B cell (primary cell): ENCODE results near the gene KCNN1. TPM values are rescaled to one million over a fixed set of nuclear protein-coding genes. Genes with fewer than 3 reads are reported as not detected.

Experiments
- ATAC-seq: fragments of 200-7000 bp; cut with Tn5 transposase; one replicate; pipeline ENCODE4 v1.10.0; 2021; ENCODE audit warnings: low read depth, mild to moderate bottlenecking, moderate number of reproducible peaks, moderate library complexity
- CTCF ChIA-PET: fragments of 350-600 bp; sonication (Branson Sonifier 250); formaldehyde crosslinking; loops from one replicate; lab custom pipeline; 2021; ENCODE audit warnings: antibody characterized with exemption, inconsistent platforms; lab: Charles Lee
- POLR2A ChIA-PET: fragments of 350-600 bp; sonication (Branson Sonifier 250); formaldehyde crosslinking; loops from one replicate; lab custom pipeline; 2021; ENCODE audit warnings: antibody characterized with exemption; lab: Charles Lee
- DNase-seq: peaks from one replicate; pipeline ENCODE4 v3.0.0; 2013
- H2AFZ ChIP-seq: 2 replicates; pipeline ENCODE4 v1.6.1; 2012; ENCODE audit warnings: mild to moderate bottlenecking, low read depth, low read length; ENCODE audit not compliant: insufficient read depth, poor library complexity, severe bottlenecking
- H3K27ac ChIP-seq, 2 donors: 1 replicate in 1 of 2; 2 replicates in 1 of 2; pipeline ENCODE4 v1.5.1; 2012 to 2013; ENCODE audit warnings: low read length in 2 of 2, mild to moderate bottlenecking in 2 of 2, moderate library complexity in 1 of 2
- H3K27me3 ChIP-seq, 4 experiments: fragments of 200-600 bp in 1 of 4; sonication (generic) in 1 of 4; replicated peaks in 1 of 4; 1 replicate in 2 of 4; 2 replicates in 2 of 4; pipeline versions ENCODE4 v1.6.1 to v1.7.0; 2013 to 2016; ENCODE audit warnings: low read length in 3 of 4, mild to moderate bottlenecking in 2 of 4, mixed read lengths in 1 of 4, moderate library complexity in 1 of 4; ENCODE audit not compliant: insufficient read depth in 4 of 4, control insufficient read depth in 3 of 4; ENCODE audit errors: control extremely low read depth in 1 of 4
- H3K36me3 ChIP-seq, 2 experiments: replicated peaks in 1 of 2; 1 replicate in 1 of 2; 2 replicates in 1 of 2; pipeline versions ENCODE4 v1.6.1 to v1.7.1; 2013; ENCODE audit warnings: low read length in 1 of 2; ENCODE audit not compliant: insufficient read depth in 2 of 2, control insufficient read depth in 1 of 2; ENCODE audit errors: control extremely low read depth in 1 of 2, extremely low read depth in 1 of 2
- H3K4me1 ChIP-seq, 2 donors: fragments of 200-600 bp in 1 of 2; sonication (generic) in 1 of 2; 1 replicate in 1 of 2; 2 replicates in 1 of 2; pipeline versions ENCODE4 v1.5.1 to v1.6.1; 2013 to 2017; ENCODE audit warnings: low read length in 2 of 2; ENCODE audit not compliant: control insufficient read depth in 2 of 2, insufficient read depth in 2 of 2
- H3K4me2 ChIP-seq: replicated peaks from 2 replicates; pipeline ENCODE3; 2012; ENCODE audit warnings: mild to moderate bottlenecking, low read depth, low read length; ENCODE audit not compliant: poor library complexity, severe bottlenecking
- H3K4me3 ChIP-seq, 5 experiments: fragments of 200-600 bp in 1 of 5; sonication (generic) in 1 of 5; 1 replicate in 3 of 5; 2 replicates in 2 of 5; pipeline versions ENCODE4 v1.5.1 to v1.7.0; 2011 to 2016; ENCODE audit warnings: low read length in 4 of 5, mild to moderate bottlenecking in 4 of 5, low read depth in 2 of 5, control low read depth in 1 of 5, moderate library complexity in 1 of 5; ENCODE audit not compliant: insufficient read depth in 1 of 5; ENCODE audit errors: control extremely low read depth in 1 of 5, extremely low read depth in 1 of 5
- H3K79me2 ChIP-seq: fragments of 200-600 bp; sonication (generic); one replicate; pipeline ENCODE4 v1.6.0; 2016; ENCODE audit warnings: low read length; ENCODE audit not compliant: control insufficient read depth, insufficient read depth
- H3K9ac ChIP-seq: fragments of 200-600 bp; sonication (generic); 2 replicates; pipeline ENCODE4 v1.6.1; 2017; ENCODE audit warnings: mild to moderate bottlenecking, low read length, moderate library complexity
- H3K9me3 ChIP-seq, 3 donors: one replicate each; pipeline versions ENCODE4 v1.6.1 to v1.7.1; 2013; ENCODE audit warnings: low read length in 2 of 3; ENCODE audit not compliant: control insufficient read depth in 2 of 3, insufficient read depth in 1 of 3; ENCODE audit errors: control extremely low read depth in 1 of 3
- H4K20me1 ChIP-seq: 2 replicates; pipeline ENCODE4 v1.6.0; 2012; ENCODE audit warnings: mild to moderate bottlenecking, low read length; ENCODE audit not compliant: insufficient read depth, control insufficient read depth, poor library complexity, severe bottlenecking
- H3K27ac Mint-ChIP-seq: one replicate; pipeline ENCODE4 v1.8.0; 2021; ENCODE audit warnings: mixed read lengths
- H3K27me3 Mint-ChIP-seq: one replicate; pipeline ENCODE4 v1.8.0; 2021; ENCODE audit warnings: mixed read lengths
- H3K4me1 Mint-ChIP-seq: one replicate; pipeline ENCODE4 v1.8.0; 2021; ENCODE audit warnings: mixed read lengths
- H3K4me3 Mint-ChIP-seq: one replicate; pipeline ENCODE4 v1.8.0; 2021; ENCODE audit warnings: mixed read lengths
- H3K9me3 Mint-ChIP-seq: one replicate; pipeline ENCODE4 v1.8.0; 2022; ENCODE audit warnings: mixed read lengths; ENCODE audit not compliant: insufficient read depth
- EZH2 ChIP-seq: IDR thresholded peaks from 2 replicates; pipeline ENCODE4 v1.6.1; 2012; ENCODE audit warnings: borderline replicate concordance, low read depth, mild to moderate bottlenecking, moderate library complexity, low read length; ENCODE audit not compliant: insufficient read depth, poor library complexity, severe bottlenecking
- WGBS: methylation state at CpG from one replicate; pipeline ENCODE4 v1.1.5; 2013; ENCODE audit warnings: missing lambda C conversion rate; ENCODE audit not compliant: insufficient coverage; 5-methylcytosine and 5-hydroxymethylcytosine counted together
- intact Hi-C: fragments of 100-400 bp; cut with micrococcal nuclease; formaldehyde crosslinking; loops from one replicate; pipeline ENCODE4 v1.10.0; 2022
- polyA plus RNA-seq: library from polyadenylated mRNA; depleted of rRNA; stranded (reverse); fragments of >200 nt; gene quantifications from 2 replicates; pipeline ENCODE4 v1.2.3, GENCODE V29; 2012
- total RNA-seq, 2 donors: library from RNA; stranded (reverse); fragments of 120-200 nt in 1 of 2; gene quantifications; 1 replicate in 1 of 2; 2 replicates in 1 of 2; pipeline versions ENCODE4 v1.2.3 to v1.2.4, GENCODE V29; 2013 to 2022
- TF ChIP-seq, protein P1 (sequence below): fragments of 200-600 bp; IDR thresholded peaks from one replicate; pipeline ENCODE4 v1.8.0; 2022; ENCODE audit warnings: antibody characterized with exemption, mild to moderate bottlenecking

The KCNN1 gene
- total and polyA plus RNA-seq, 2 donors (not counting 1 experiment from before 2014, with no cell fraction given), result 0.04 TPM; not detected in 1

- DNase-seq (peak; percentile 39), ATAC-seq (no peak)
- peak overlapping the region; percentile 89 for H3K27ac Mint-ChIP-seq
- Histone ChIP-seq H3K4me1 (peaks cover 28 to 52% of the 10 kb centered on the region in 2 donors), H3K27ac (peak overlapping the region; percentile 34 to 72), H3K4me2 (no peak overlapping the region), H3K27me3 (no peaks in the 10 kb centered on the region), H3K9me3 (peaks cover 0 to 7% (median 3%) of the 10 kb centered on the region in 3 donors), H3K4me3 (no peak overlapping the region), H3K79me2 (no peaks in the 10 kb centered on the region), H4K20me1 (peaks cover 15% of the 10 kb centered on the region), H3K36me3 (peaks cover 10 to 27% of the 10 kb centered on the region in 2 experiments), H3K9ac (no peak overlapping the region), H2AFZ (no peak overlapping the region)
- peak overlapping the region; percentile 5 for H3K4me3 Mint-ChIP-seq
- CTCF ChIA-PET, result interaction anchor here (0.7 to 3.9 kb wide), 4 partner anchors 10 to 44 kb away, joined by 3 to 27 read pairs (median 7); partner anchors contain the start of gene ARRDC2
- WGBS, result 68% methylated on average over 6 of the region's 15 CpGs
- H3K4me1 Mint-ChIP-seq, result peaks cover 71% of the 10 kb centered on the region
- TF ChIP-seq EZH2, result no peak
- TF ChIP-seq, protein P1, sequence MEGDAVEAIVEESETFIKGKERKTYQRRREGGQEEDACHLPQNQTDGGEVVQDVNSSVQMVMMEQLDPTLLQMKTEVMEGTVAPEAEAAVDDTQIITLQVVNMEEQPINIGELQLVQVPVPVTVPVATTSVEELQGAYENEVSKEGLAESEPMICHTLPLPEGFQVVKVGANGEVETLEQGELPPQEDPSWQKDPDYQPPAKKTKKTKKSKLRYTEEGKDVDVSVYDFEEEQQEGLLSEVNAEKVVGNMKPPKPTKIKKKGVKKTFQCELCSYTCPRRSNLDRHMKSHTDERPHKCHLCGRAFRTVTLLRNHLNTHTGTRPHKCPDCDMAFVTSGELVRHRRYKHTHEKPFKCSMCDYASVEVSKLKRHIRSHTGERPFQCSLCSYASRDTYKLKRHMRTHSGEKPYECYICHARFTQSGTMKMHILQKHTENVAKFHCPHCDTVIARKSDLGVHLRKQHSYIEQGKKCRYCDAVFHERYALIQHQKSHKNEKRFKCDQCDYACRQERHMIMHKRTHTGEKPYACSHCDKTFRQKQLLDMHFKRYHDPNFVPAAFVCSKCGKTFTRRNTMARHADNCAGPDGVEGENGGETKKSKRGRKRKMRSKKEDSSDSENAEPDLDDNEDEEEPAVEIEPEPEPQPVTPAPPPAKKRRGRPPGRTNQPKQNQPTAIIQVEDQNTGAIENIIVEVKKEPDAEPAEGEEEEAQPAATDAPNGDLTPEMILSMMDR, result no peak
- H3K27me3 Mint-ChIP-seq, result no peaks in the 10 kb centered on the region
- intact Hi-C loops, result no loop called here
- H3K9me3 Mint-ChIP-seq, result no peaks in the 10 kb centered on the region
- POLR2A ChIA-PET, result interaction anchor here (0.6 to 5.5 kb wide), 6 partner anchors 9 to 85 kb away, joined by 3 to 45 read pairs (median 5); partner anchors contain the start of genes ARRDC2 and CCDC124
These were observed 50.6 kb downstream of the KCNN1 start for GRCh38 chr19:18017275-18018083.
